Measurements from ENCODE around the gene F5. TPM values are rescaled to one million over a fixed set of nuclear protein-coding genes. Genes with fewer than 3 reads are reported as not detected.

F5 gene
- total RNA-seq, 1 experiment from 2014 or later, result 0.37 TPM

DNA sequence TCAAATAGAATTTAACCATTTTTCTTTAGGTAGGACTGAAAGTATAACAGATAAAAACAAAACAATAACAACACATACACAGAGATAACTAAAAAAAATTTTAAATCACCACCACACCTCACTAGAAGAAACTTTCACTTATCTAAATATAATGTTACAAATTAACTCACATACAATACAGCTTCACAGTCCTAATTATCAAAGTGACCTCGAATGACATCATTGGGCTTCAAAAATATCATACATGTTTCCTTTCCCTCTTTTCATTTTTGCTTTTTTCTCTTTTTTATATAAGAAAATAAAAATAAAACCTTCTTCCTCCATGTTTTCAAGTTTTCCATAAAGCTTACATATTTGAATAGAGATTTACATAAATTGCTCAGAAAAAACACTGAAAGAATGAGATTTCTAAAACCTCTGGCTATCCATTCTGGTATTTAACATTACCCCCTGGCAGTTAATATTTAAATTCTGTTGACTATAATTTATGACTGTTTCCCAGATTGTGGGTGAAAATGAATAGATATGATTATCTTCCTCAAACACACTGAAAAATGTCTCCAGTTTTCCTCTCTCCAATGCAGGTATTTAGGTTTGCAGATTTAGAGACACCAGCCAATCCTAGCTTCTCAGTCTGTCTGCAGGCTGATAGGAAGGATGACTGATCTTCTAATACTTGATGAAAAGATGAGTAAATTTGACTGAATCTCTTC lies 60.0 kb downstream of the F5 start:
- no peak overlapping the region for H3K4me2 ChIP-seq (ENCODE audit: low read length)
- POLR2A ChIA-PET, result no interaction called here
- no peaks in the 10 kb centered on the region for H3K9me2 ChIP-seq (ENCODE audit: insufficient read depth)
- TF ChIP-seq TCF7L2 (IDR thresholded peaks at IDR 0.05; ENCODE audit: borderline replicate concordance, extremely low read depth, insufficient read depth, insufficient read length) (no peak), JUND (IDR thresholded peaks at IDR 0.05) (no peak), ZFX (IDR thresholded peaks at IDR 0.05) (no peak), RAD21 (IDR thresholded peaks at IDR 0.05; ENCODE audit: low read depth) (no peak), EZH2phosphoT487 (IDR thresholded peaks at IDR 0.05; ENCODE audit: borderline replicate concordance) (no peak), POLR2A (IDR thresholded peaks at IDR 0.05; ENCODE audit: borderline replicate concordance, extremely low read depth, insufficient read depth, insufficient read length) (no peak)
- TF ChIP-seq, protein P1, sequence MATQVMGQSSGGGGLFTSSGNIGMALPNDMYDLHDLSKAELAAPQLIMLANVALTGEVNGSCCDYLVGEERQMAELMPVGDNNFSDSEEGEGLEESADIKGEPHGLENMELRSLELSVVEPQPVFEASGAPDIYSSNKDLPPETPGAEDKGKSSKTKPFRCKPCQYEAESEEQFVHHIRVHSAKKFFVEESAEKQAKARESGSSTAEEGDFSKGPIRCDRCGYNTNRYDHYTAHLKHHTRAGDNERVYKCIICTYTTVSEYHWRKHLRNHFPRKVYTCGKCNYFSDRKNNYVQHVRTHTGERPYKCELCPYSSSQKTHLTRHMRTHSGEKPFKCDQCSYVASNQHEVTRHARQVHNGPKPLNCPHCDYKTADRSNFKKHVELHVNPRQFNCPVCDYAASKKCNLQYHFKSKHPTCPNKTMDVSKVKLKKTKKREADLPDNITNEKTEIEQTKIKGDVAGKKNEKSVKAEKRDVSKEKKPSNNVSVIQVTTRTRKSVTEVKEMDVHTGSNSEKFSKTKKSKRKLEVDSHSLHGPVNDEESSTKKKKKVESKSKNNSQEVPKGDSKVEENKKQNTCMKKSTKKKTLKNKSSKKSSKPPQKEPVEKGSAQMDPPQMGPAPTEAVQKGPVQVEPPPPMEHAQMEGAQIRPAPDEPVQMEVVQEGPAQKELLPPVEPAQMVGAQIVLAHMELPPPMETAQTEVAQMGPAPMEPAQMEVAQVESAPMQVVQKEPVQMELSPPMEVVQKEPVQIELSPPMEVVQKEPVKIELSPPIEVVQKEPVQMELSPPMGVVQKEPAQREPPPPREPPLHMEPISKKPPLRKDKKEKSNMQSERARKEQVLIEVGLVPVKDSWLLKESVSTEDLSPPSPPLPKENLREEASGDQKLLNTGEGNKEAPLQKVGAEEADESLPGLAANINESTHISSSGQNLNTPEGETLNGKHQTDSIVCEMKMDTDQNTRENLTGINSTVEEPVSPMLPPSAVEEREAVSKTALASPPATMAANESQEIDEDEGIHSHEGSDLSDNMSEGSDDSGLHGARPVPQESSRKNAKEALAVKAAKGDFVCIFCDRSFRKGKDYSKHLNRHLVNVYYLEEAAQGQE (IDR thresholded peaks at IDR 0.05; ENCODE audit: low read depth), result no peak
- H3K9me3 ChIP-seq (ENCODE audit: control insufficient read depth in 1 of 2, insufficient read depth in 1 of 2, low read depth in 1 of 2, low read length in 2 of 2), result no peaks in the 10 kb centered on the region
- RAD21 ChIA-PET (ENCODE audit: low non-redundant PET in 1 of 2, low total read pairs in 2 of 2, uncharacterized antibody in 2 of 2, unreplicated experiment in 2 of 2), result no interaction called here
- H3K9ac ChIP-seq (ENCODE audit: low read length), result no peak overlapping the region
- no TSS peak for BruUV-seq (replicated peaks)
- H3K27me3 ChIP-seq (ENCODE audit: insufficient read depth, low read length), result no peaks in the 10 kb centered on the region
- no peaks in the 10 kb centered on the region for H4K20me1 ChIP-seq (ENCODE audit: insufficient read depth)
- peaks cover 23 to 40% of the 10 kb centered on the region in 2 experiments for H3K4me1 ChIP-seq (ENCODE audit: control insufficient read depth in 1 of 2, insufficient read depth in 2 of 2, low read length in 2 of 2)
- H2AFZ ChIP-seq (ENCODE audit: low read depth, low read length, poor library complexity, severe bottlenecking), result no peak overlapping the region
- H3K4me3 ChIP-seq (replicated peaks in 1 of 2; ENCODE audit: low read depth in 1 of 2, low read length in 2 of 2), result no peak overlapping the region
- intact Hi-C loops (cut with micrococcal nuclease), result loop anchor here (5.0 kb wide), 1 partner anchor 39 kb away; the partner anchor contains the start of gene SLC19A2
- H3K27ac ChIP-seq (ENCODE audit: low read depth, low read length), result no peak overlapping the region
- no peaks in the 10 kb centered on the region for H3K79me2 ChIP-seq (ENCODE audit: insufficient read depth, low read length)
- DNase-seq (ENCODE audit: low read depth, low spot score) (no peak), ATAC-seq (no peak)
- no peaks in the 10 kb centered on the region for H3K36me3 ChIP-seq (ENCODE audit: control insufficient read depth in 1 of 2, insufficient read depth in 2 of 2, low read length in 2 of 2)
- CTCF ChIA-PET, result no interaction called here
